HG02973 (cell line): Measurements from ENCODE around the gene CNPY2.
A peak's percentile ranks its signal among the peaks of the same experiment; 100 is the strongest.
"Not testable (repeated sequence)": the region's sequence is repeated elsewhere in the genome, so short reads cannot be mapped to it uniquely, and the experiment has no call there.

ENCODE experiments used
- ATAC-seq: cut with Tn5 transposase; IDR thresholded peaks from one replicate; pipeline ENCODE4 v1.9.1; 2021; ENCODE audit warnings: moderate library complexity; ENCODE audit not compliant: unreplicated experiment

The CNPY2 gene

GRCh38 chr12:56299308-56299852 is 16.4 kb downstream of the CNPY2 start:
- ATAC-seq = no peak

GRCh38 chr12:56298828-56299227 is 17.0 kb downstream of the CNPY2 start:
- ATAC-seq = no peak

- ATAC-seq = no peak
These were observed 18.4 kb downstream of the CNPY2 start for GRCh38 chr12:56297400-56297799.

- no peak for ATAC-seq
These were observed 19.5 kb downstream of the CNPY2 start for GRCh38 chr12:56296295-56296694.

DNA sequence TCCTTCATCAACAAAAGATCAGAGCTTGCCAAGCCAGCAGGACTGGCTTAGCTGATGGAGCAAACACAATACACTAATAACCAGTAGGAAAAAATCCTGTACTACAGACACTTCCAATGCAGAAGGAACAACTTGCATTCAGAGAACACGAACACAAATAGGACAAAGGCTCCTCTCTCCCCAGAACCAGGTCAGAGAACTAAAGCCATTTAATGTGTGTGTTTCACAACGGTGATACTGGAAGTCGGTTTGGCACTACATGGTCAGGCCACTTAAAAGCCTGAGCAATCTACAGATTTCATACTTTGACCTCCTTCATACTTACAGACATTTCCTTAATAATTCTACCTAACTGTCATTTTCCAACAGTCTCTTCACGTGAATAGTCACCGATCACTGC is 22.0 kb downstream of the CNPY2 start:
- no peak for ATAC-seq

DNA sequence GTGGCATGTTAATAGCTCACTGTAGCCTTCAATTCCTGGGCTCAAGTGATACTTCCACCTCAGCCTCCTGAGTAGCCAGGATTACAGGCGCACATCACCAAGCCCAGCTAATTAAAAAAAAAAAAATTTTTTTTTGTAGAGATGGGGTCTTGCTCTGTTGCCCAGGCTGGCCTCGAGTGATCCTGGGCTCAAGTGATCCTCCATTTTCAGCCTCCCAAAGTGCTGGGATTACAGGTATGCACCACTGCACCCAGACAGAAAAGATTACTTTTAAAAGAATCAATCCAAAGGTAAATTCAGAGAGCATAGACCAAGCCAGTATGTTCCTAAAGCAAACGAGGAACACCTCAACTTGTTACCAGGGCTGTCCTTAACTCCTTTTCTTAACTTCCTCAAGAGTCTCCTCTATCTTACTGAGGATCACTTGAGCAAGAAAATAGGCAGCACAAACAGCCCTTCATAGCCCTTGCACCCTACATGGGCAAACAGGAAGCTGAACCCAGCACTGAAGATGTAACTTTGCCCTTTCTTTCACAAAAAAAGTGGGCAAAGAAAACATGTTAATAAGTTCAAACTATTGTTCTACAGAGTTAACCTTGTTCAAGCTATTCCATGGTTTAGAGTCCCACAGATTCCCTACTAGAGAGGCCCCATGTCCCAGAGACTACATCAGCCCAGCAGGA is 26.9 kb downstream of the CNPY2 start:
- no peak for ATAC-seq

DNA sequence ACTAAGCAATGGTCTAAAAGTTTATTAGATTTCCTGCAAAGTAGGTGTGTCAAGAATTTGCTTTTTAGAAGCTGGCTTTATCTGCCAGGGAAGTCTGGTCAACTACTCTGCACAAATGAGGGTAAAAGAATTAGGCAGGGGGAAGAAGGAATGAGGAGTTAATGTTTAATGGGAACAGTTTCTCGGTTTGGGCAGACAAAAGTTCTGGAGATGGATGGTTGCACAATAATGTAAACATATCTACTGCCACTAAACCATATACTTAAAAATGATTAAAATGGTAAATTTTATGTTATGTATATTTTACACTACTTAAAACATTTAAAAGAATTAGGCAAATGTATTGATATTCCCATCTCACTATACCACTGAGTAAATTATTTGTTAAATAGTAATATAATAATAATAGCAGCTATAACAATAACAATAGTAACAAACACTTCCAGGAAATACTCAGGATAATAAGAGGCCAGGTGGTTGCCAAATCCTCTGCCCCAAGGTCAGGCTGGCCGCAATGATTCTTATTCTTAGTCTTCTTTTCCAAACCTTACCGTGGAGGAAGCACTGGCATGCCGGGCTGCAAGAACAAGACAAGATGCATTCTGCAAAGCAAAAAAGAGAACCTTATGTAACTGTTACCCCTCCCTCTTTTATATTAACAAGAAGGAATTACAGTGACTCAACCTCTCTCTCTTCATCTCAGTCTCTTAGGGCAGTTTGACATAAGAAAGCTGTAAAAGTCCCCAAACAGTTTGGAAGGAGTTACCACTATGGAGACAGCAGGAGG is 29.6 kb downstream of the CNPY2 start:
- ATAC-seq = no peak

DNA sequence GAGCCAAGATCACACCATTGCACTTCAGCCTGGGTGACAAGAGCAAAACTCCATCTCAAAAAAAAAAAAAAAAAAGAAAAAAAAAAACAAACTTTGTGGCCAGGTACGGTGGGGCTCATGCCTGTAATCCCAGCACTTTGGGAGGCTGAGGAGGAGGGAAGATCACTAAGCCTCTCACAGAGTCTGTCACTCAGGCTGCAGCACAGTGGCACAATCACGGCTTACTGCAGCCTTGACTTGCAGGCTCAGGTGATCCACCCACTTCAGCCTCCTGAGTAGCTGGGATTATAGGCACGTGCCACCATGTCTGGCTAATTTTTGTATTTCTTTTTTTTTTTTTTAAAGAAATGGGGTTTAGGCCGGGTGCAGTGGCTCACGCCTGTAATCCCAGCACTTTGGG is 31.5 kb downstream of the CNPY2 start:
- ATAC-seq = not testable (repeated sequence)

DNA sequence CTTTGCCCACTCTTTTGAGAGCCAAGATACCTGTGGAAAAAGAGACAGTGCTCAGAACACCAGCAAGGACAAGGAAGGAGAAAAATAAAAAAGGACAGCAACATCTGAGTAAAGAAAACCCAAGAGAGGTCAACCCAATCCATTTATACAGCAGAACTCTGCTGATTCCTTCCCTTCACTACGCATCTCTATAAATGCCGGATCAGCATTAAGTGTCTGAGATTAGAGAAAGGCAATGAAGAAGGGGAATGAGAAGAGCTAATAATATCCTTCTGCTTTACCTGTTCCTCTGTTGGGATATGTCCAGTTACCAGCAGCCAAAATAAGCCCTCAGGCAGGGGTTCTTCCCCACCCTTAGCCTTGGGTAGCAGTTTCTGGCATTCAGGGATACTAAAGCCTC is 33.2 kb downstream of the CNPY2 start:
- ATAC-seq = no peak

- ATAC-seq = no peak
These were observed 33.8 kb downstream of the CNPY2 start for GRCh38 chr12:56282030-56282429.

DNA sequence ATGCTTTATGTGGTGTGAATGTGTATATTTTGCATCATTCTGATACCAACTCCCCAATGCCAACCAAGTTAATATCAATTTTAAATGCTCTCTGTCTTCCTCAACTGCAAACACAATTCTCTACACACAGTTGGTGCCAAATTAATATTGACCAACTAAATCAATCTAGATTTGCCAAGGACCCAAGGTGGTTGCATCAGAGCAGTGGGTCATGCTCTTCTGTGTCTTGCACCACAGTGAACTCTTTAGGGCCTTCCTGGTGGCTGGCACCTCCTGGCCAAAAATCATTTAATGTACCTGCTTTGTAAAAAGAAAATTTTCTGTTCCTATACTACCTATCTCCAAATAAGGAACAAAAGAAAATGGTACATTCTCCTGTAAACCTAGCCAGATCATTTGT is 34.9 kb downstream of the CNPY2 start:
- ATAC-seq = no peak

DNA sequence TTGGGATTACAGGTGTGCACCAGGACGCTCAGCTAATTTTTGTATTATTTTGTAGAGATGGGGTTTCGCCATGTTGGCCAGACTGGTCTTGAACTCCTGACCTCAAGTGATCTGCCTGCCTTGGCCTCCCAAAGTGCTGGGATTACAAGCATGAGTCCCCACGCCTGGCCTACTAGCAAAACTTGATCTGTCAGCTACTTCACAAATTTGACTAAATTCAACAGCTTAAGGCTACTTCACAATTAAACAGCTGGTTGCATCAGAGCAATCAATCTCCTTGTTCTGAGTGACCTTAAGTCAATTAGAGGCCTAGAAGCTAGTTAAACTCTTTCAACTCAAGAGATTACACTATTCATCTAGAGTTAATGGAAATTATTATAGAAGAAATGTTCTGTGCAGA is 36.9 kb downstream of the CNPY2 start:
- ATAC-seq = no peak

- no peak for ATAC-seq
These were observed 41.5 kb downstream of the CNPY2 start for GRCh38 chr12:56274299-56274698.

GRCh38 chr12:56272468-56272867 is 43.3 kb downstream of the CNPY2 start:
- ATAC-seq = not testable (repeated sequence)

GRCh38 chr12:56271031-56271430 is 44.8 kb downstream of the CNPY2 start:
- no peak for ATAC-seq

DNA sequence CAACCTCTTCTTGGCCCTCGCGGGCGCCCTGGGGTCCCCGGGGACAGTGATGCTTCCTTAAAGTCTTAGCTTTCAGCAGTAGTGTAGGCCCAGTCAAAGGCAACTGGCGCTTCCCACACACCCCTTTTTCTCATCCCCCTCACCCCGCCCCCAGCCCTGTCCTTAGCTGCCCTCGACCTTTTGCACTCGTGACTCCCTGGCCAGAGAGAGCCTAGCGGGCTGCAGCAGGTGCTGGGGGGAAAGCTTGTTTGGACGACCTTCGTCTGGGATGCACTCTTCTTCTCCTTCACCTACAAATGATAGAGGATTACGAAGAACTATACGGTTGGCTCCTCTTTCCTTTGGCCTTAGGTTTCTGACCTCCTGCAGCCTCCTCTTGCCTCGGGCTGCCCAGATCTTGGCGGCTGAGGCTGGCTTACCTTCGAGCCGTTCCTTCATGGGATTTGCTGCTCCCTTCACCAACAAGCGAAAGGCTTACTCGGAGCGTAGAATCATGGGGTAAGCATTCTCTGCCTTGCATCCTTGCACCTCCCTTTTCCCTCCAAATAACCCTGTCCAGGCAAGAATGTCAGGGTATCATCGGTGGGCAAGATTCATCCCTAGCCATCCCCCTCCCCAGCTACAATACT is 48.2 kb downstream of the CNPY2 start:
- no peak for ATAC-seq

- peak; percentile 82 for ATAC-seq
These were observed 48.9 kb downstream of the CNPY2 start, which contains the start of gene COQ10A for GRCh38 chr12:56266693-56267442. TSS of gene COQ10A (plus strand) at chr12:56266942. CDS start at chr12:56267119, 177 bp downstream.

- not testable (repeated sequence) for ATAC-seq
These were observed 49.6 kb downstream of the CNPY2 start for GRCh38 chr12:56266068-56266692.

DNA sequence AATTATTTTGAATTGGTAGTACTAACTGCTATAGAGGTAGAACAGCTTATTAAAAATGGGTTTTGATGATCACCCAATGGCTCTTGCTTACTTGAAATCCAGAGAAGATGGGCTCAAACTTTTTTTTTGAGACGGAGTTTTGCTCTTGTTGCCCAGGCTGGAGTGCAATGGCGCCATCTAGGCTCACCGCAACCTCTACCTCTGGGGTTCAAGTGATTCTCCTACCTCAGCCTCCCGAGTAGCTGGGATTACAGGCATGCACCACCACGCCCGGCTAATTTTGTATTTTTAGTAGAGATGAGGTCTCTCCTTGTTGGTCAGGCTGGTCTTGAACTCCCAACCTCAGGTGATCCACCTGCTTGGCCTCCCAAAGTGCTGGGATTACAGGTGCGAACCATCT is 52.8 kb downstream of the CNPY2 start:
- not testable (repeated sequence) for ATAC-seq

DNA sequence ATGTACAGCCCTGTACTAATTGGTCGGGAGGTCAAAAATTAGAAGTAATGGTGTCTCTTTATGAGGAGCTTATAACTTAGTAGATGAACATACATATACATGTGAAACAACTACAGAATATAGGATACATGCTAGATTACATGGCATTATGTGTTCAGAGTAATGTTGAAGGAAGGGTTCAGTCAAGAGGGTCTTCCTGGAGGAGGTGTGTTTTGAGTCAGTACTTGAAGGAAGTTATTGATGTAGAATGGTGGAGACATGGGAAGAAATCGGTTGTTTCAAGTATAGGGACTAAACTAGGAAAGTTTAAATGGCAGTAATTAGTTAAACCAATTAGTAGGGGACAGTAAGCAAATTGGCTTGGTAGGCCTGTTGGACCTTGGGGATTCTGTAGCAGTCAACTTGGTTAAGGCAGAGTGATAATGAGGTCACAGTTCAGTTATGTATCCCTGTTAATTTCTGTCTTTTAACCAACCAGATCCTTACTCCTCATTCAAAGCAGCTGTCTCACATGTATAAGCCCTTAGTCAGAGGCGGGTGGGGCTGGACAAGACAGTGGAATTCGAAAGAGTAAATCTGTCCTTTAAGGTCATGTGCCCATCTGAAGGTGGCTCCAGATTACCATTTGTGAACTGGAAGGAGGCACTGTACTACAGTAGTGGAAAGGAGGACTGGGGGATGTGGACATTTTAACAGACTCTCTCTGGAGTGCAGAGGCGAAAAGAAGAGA is 54.1 kb downstream of the CNPY2 start:
- ATAC-seq = no peak
